Nephron progenitor cell (in vitro differentiated cells): Measurements from ENCODE around the gene ZCCHC3.

Experiments used
- DNase-seq: peaks from one replicate; pipeline ENCODE4 v3.0.0; 2021
- H3K27ac Mint-ChIP-seq: 2 replicates; pipeline ENCODE4 v1.8.0; 2021; ENCODE audit warnings: mild to moderate bottlenecking, moderate library complexity, mixed read lengths
- H3K27me3 Mint-ChIP-seq: 2 replicates; pipeline ENCODE4 v1.8.0; 2021; ENCODE audit warnings: mild to moderate bottlenecking, low read depth, mixed read lengths; ENCODE audit not compliant: poor library complexity
- H3K36me3 Mint-ChIP-seq: 2 replicates; pipeline ENCODE4 v1.8.0; 2021; ENCODE audit warnings: low read depth, mixed read lengths
- H3K4me1 Mint-ChIP-seq: 2 replicates; pipeline ENCODE4 v1.8.0; 2021; ENCODE audit warnings: mixed read lengths
- H3K4me3 Mint-ChIP-seq: 2 replicates; pipeline ENCODE4 v1.8.0; 2021; ENCODE audit warnings: mild to moderate bottlenecking, moderate library complexity, mixed read lengths
- H3K9me3 Mint-ChIP-seq: 2 replicates; pipeline ENCODE4 v1.8.0; 2021; ENCODE audit warnings: mild to moderate bottlenecking, moderate library complexity, mixed read lengths
- TF ChIP-seq, protein P1 (sequence below): fragments of 200-600 bp; sonication (generic); IDR thresholded peaks from 2 replicates; pipeline ENCODE4 v1.5.0; 2021; ENCODE audit warnings: antibody characterized with exemption

ZCCHC3 gene

DNA sequence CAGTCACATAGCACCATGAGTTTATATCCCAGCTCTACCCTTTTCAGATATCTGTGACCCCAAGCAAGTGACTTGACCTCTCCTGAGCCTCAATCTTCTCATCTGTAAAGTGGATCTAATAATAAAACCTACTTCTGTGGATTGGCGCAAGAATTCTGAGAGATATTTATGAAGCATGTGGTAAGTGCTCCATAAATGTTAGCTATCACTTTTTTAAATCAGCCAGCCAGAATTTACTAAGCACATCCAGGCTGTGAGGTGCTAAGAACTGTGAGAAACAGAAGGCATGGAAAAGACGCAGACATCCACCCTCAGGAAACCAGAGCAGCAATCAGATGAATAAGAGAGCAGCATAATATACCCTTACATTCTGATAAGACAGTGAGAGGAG is 7.7 kb upstream of the ZCCHC3 start:
- Mint-ChIP-seq H3K4me1 (peaks cover 21% of the 10 kb centered on the region), H3K27me3 (no peaks in the 10 kb centered on the region), H3K4me3 (no peak overlapping the region), H3K9me3 (peaks cover 12% of the 10 kb centered on the region), H3K36me3 (peaks cover 46% of the 10 kb centered on the region), H3K27ac (no peak overlapping the region)
- TF ChIP-seq, protein P1, sequence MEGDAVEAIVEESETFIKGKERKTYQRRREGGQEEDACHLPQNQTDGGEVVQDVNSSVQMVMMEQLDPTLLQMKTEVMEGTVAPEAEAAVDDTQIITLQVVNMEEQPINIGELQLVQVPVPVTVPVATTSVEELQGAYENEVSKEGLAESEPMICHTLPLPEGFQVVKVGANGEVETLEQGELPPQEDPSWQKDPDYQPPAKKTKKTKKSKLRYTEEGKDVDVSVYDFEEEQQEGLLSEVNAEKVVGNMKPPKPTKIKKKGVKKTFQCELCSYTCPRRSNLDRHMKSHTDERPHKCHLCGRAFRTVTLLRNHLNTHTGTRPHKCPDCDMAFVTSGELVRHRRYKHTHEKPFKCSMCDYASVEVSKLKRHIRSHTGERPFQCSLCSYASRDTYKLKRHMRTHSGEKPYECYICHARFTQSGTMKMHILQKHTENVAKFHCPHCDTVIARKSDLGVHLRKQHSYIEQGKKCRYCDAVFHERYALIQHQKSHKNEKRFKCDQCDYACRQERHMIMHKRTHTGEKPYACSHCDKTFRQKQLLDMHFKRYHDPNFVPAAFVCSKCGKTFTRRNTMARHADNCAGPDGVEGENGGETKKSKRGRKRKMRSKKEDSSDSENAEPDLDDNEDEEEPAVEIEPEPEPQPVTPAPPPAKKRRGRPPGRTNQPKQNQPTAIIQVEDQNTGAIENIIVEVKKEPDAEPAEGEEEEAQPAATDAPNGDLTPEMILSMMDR = no peak
- DNase-seq = no peak

DNA sequence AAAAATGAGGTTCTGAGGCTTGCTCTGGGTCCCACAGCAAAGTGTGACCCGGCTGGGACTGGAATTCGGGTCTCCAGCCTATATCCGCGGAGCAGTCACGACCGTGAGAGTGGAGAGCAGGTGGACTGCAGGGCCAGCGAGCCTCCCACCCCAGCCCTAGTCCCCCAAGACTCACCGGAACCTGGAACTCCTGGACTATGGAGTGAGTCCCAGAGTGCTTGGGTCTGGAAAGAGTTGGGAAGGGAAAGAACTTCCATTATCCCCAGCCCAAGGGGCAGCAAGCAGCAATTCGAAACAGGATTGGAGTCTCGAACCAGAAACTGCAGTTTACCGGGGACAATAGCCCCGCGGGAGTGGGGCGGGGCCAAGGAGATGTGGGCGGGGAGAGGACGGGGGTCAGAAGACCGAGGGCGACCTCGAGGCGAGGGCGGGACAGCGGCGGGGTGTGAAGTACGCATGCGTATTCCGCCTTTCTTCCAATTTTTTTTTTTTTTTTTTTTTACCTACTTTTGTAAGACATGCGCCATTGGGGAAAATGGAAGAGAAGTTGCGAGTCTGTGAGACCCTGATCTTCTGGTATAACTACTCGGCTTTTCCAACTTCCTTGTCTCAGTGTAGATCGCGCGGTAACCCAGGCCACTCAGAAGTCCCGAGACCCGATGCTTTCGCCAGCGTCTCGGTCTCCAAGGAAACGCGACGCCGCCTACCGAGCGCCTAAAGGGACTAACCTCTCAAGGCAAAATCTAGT is 7.1 kb upstream of the ZCCHC3 start, which contains the start of gene C20orf96:
C20orf96 (minus strand) TSS at position 667 of the 748 bp plus-strand sequence; CDS start at position 527, 140 bp downstream.
- no peaks in the 10 kb centered on the region for H3K27me3 Mint-ChIP-seq
- TF ChIP-seq, protein P1 = no peak
- peaks cover 26% of the 10 kb centered on the region for H3K4me1 Mint-ChIP-seq
- H3K9me3 Mint-ChIP-seq = peaks cover 12% of the 10 kb centered on the region
- H3K4me3 Mint-ChIP-seq = no peak within 1 kb of the TSS
- peaks cover 40% of the 10 kb centered on the region for H3K36me3 Mint-ChIP-seq
- peak; percentile 94 for DNase-seq
- no peak within 1 kb of the TSS for H3K27ac Mint-ChIP-seq

DNA sequence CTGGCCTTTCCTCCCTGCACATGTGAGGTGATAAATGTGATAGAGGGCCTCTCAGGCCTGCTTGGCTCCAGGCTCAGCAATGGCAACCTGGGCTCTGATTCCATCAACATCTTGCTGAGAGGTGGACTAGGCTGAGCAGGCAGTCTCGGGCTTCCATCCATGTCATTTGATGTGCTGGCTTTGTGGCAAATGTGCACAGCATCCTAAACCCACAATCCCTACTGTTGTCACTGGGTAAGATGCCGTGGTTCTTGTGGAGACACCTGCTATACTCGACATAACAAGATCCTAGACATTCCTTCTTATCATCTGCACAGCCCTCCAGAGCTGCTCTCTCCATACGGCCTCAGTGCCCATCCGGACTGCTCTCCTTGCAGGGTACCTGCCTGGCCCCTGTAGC is 2.8 kb upstream of the ZCCHC3 start:
- no peak for DNase-seq
- no peaks in the 10 kb centered on the region for H3K27me3 Mint-ChIP-seq
- peaks cover 5% of the 10 kb centered on the region for H3K9me3 Mint-ChIP-seq
- H3K4me1 Mint-ChIP-seq = peaks cover 42% of the 10 kb centered on the region
- peaks cover under 1% of the 10 kb centered on the region for H3K36me3 Mint-ChIP-seq
- no peak overlapping the region for H3K27ac Mint-ChIP-seq
- H3K4me3 Mint-ChIP-seq = no peak overlapping the region
- TF ChIP-seq, protein P1 = no peak

DNA sequence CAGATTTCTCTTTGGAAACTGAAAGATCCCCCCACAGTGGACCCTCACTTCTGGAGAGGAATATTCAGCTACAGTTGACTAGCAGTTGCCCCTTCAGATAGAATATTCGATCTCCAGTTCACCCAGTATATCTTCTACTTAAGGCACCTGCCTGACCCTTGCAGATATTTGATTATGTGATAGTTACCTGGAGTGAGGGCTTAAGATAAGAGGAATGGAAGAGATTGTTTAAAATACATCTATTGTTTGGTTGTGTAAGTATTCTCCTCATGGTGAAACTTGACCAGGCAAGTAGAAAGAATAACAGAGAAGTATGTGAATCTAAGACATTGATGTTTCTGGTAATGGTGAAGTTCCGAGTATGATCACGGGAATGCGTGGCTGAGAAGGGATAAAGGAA is 1.6 kb upstream of the ZCCHC3 start:
- TF ChIP-seq, protein P1 = no peak
- H3K27me3 Mint-ChIP-seq = peaks cover 2% of the 10 kb centered on the region
- peak overlapping the region; percentile 4 for H3K27ac Mint-ChIP-seq

DNA sequence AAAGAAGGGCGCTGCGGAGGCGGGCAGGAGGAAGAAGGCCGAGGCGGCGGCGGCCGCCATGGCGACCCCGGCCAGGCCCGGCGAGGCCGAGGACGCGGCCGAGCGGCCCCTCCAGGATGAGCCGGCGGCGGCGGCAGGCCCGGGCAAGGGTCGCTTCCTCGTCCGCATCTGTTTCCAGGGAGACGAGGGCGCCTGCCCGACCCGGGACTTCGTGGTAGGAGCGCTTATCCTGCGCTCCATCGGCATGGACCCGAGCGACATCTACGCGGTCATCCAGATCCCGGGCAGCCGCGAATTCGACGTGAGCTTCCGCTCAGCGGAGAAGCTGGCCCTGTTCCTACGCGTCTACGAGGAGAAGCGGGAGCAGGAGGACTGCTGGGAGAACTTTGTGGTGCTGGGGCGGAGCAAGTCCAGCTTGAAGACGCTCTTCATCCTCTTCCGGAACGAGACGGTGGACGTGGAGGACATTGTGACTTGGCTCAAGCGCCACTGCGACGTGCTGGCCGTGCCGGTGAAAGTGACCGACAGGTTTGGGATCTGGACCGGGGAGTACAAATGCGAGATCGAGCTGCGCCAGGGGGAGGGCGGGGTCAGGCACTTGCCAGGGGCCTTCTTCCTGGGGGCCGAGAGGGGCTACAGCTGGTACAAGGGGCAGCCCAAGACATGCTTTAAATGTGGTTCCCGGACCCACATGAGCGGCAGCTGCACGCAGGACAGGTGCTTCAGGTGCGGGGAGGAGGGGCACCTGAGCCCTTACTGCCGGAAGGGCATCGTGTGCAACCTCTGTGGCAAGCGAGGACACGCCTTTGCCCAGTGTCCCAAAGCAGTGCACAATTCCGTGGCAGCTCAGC is 780 bp downstream of the ZCCHC3 start:
- Mint-ChIP-seq H3K36me3 (peaks cover 20% of the 10 kb centered on the region), H3K4me3 (peak overlapping the region; percentile 100), H3K4me1 (peaks cover 76% of the 10 kb centered on the region)

More for the DNA sequence above, 1.6 kb upstream of the ZCCHC3 start:
- DNase-seq = no peak
- Mint-ChIP-seq H3K4me3 (peak overlapping the region; percentile 98), H3K4me1 (peaks cover 52% of the 10 kb centered on the region), H3K36me3 (peaks cover 5% of the 10 kb centered on the region), H3K9me3 (peaks cover 5% of the 10 kb centered on the region)

More for the DNA sequence above, 780 bp downstream of the ZCCHC3 start:
- Mint-ChIP-seq H3K27me3 (peaks cover 6% of the 10 kb centered on the region), H3K9me3 (peaks cover 9% of the 10 kb centered on the region), H3K27ac (peak overlapping the region; percentile 96)
- peak; percentile 40 for DNase-seq
- TF ChIP-seq, protein P1 = no peak
